HCT116 (cell line): Measurements from ENCODE around the gene RAP1A. TPM values are rescaled to one million over a fixed set of nuclear protein-coding genes. Genes with fewer than 3 reads are reported as not detected.

Experiments used
- ATAC-seq: fragments of 200-7000 bp; cut with Tn5 transposase; 2 replicates; pipeline ENCODE4 v1.9.1; 2020; ENCODE audit warnings: mild to moderate bottlenecking, moderate library complexity
- BruUV-seq: library from RNA; stranded (reverse); fragments of 400-500 nt; replicated peaks from 2 replicates; lab custom pipeline; 2021; lab: Mats Ljungman, UMichigan
- CTCF ChIA-PET: fragments of 300-600 bp; sonication (Branson Sonifier 250); formaldehyde crosslinking; loops from one replicate; lab custom pipeline; 2021; ENCODE audit warnings: antibody characterized with exemption; lab: Charles Lee
- POLR2A ChIA-PET: fragments of 300-600, 350-600 bp; sonication (Branson Sonifier 250); formaldehyde crosslinking; loops from one replicate; lab custom pipeline; 2021; ENCODE audit warnings: antibody characterized with exemption; lab: Charles Lee
- RAD21 ChIA-PET, 2 experiments: fragments of 300-600 bp; sonication (Branson Sonifier 250); formaldehyde crosslinking; loops; one replicate each; lab custom pipeline; 2023; ENCODE audit warnings: low total read pairs in 2 of 2; ENCODE audit not compliant: uncharacterized antibody in 2 of 2, unreplicated experiment in 2 of 2, low non-redundant PET in 1 of 2; lab: Charles Lee
- DNase-seq: peaks from one replicate; pipeline ENCODE4 v3.0.0-alpha.2; 2010; ENCODE audit warnings: low read depth, low spot score
- H2AFZ ChIP-seq: fragments of 200-600 bp; shearing (Covaris generic), sonication (generic); 2 replicates; pipeline ENCODE4 v1.6.1; 2017; ENCODE audit warnings: low read depth, mixed run types, mixed read lengths, antibody characterized with exemption, low read length; ENCODE audit not compliant: poor library complexity, severe bottlenecking
- H3K27ac ChIP-seq: 2 replicates; pipeline ENCODE4 v1.5.1; 2012; ENCODE audit warnings: low read depth, low read length
- H3K27me3 ChIP-seq: fragments of 200-600 bp; sonication (generic); 2 replicates; pipeline ENCODE4 v1.6.1; 2016; ENCODE audit warnings: mixed run types, low read length, mixed read lengths; ENCODE audit not compliant: insufficient read depth
- H3K36me3 ChIP-seq, 2 experiments: fragments of 200-500 bp in 1 of 2; fragments of 200-600 bp in 1 of 2; sonication (Bioruptor generic) in 1 of 2; sonication (generic) in 1 of 2; 2 replicates each; pipeline versions ENCODE4 v1.5.1 to v1.6.1; 2014 to 2016; ENCODE audit warnings: low read length in 2 of 2, inconsistent platforms in 1 of 2, mixed read lengths in 1 of 2, mixed run types in 1 of 2; ENCODE audit not compliant: insufficient read depth in 2 of 2, control insufficient read depth in 1 of 2
- H3K4me1 ChIP-seq, 2 experiments: fragments of 200-600 bp in 1 of 2; sonication (generic) in 1 of 2; 2 replicates each; pipeline versions ENCODE4 v1.5.1 to v1.6.1; 2012 to 2017; ENCODE audit warnings: low read length in 2 of 2, inconsistent platforms in 1 of 2, mild to moderate bottlenecking in 1 of 2, mixed read lengths in 1 of 2, mixed run types in 1 of 2, moderate library complexity in 1 of 2; ENCODE audit not compliant: insufficient read depth in 2 of 2, control insufficient read depth in 1 of 2
- H3K4me2 ChIP-seq: fragments of 200-600 bp; sonication (generic); 2 replicates; pipeline ENCODE4 v1.6.1; 2017; ENCODE audit warnings: mixed run types, low read length, mixed read lengths
- H3K4me3 ChIP-seq, 2 experiments: fragments of 200-600 bp in 1 of 2; sonication (generic) in 1 of 2; replicated peaks in 1 of 2; 2 replicates each; pipeline ENCODE4 v1.5.1; 2011 to 2016; ENCODE audit warnings: low read length in 2 of 2, control low read depth in 1 of 2, low read depth in 1 of 2, mild to moderate bottlenecking in 1 of 2, mixed read lengths in 1 of 2, mixed run types in 1 of 2
- H3K79me2 ChIP-seq: fragments of 200-600 bp; sonication (generic); 2 replicates; pipeline ENCODE4 v1.6.1; 2017; ENCODE audit warnings: mild to moderate bottlenecking, mixed run types, low read length, moderate library complexity, mixed read lengths; ENCODE audit not compliant: insufficient read depth
- H3K9ac ChIP-seq: fragments of 200-600 bp; sonication (generic); 2 replicates; pipeline ENCODE4 v1.6.1; 2016; ENCODE audit warnings: low read length, mixed read lengths
- H3K9me2 ChIP-seq: fragments of 200-600 bp; sonication (generic), shearing (Covaris generic); 2 replicates; pipeline ENCODE4 v1.6.1; 2017; ENCODE audit warnings: mixed run types, mild to moderate bottlenecking, moderate library complexity; ENCODE audit not compliant: insufficient read depth
- H3K9me3 ChIP-seq, 2 experiments: fragments of 200-500 bp in 1 of 2; fragments of 200-600 bp in 1 of 2; sonication (Bioruptor generic) in 1 of 2; sonication (generic) in 1 of 2; 2 replicates each; pipeline ENCODE4 v1.6.1; 2014 to 2017; ENCODE audit warnings: low read length in 2 of 2, mixed read lengths in 2 of 2, inconsistent platforms in 1 of 2, low read depth in 1 of 2, mild to moderate bottlenecking in 1 of 2, mixed run types in 1 of 2, moderate library complexity in 1 of 2; ENCODE audit not compliant: control insufficient read depth in 1 of 2, insufficient read depth in 1 of 2
- H4K20me1 ChIP-seq: fragments of 200-600 bp; sonication (generic), shearing (Covaris generic); 2 replicates; pipeline ENCODE4 v1.6.1; 2017; ENCODE audit warnings: mixed run types, mild to moderate bottlenecking, moderate library complexity; ENCODE audit not compliant: insufficient read depth
- ATF3 ChIP-seq: IDR thresholded peaks from 2 replicates; pipeline ENCODE4 v1.6.1; 2012
- CBX3 ChIP-seq: IDR thresholded peaks from 2 replicates; pipeline ENCODE4 v1.6.1; 2012; ENCODE audit warnings: low read depth
- EGR1 ChIP-seq: IDR thresholded peaks from 2 replicates; pipeline ENCODE4 v1.6.1; 2012; ENCODE audit warnings: low read depth
- ELF1 ChIP-seq: IDR thresholded peaks from 2 replicates; pipeline ENCODE4 v1.6.1; 2012; ENCODE audit warnings: low read depth, borderline replicate concordance
- FOSL1 ChIP-seq: IDR thresholded peaks from 2 replicates; pipeline ENCODE4 v1.6.1; 2012; ENCODE audit warnings: low read depth
- JUND ChIP-seq: IDR thresholded peaks from 2 replicates; pipeline ENCODE4 v1.6.1; 2012
- SP1 ChIP-seq: IDR thresholded peaks from 2 replicates; pipeline ENCODE4 v1.6.1; 2012; ENCODE audit warnings: low read depth
- SRF ChIP-seq: IDR thresholded peaks from 2 replicates; pipeline ENCODE4 v1.6.1; 2012; ENCODE audit warnings: low read depth
- YY1 ChIP-seq: IDR thresholded peaks from 2 replicates; pipeline ENCODE4 v1.6.1; 2011; ENCODE audit warnings: low read length, low read depth, moderate library complexity, mild to moderate bottlenecking; ENCODE audit not compliant: insufficient replicate concordance; ENCODE audit errors: extremely low read depth
- intact Hi-C: fragments of 100-400 bp; cut with micrococcal nuclease; formaldehyde crosslinking; loops from 2 replicates; pipeline ENCODE4 v1.10.0; 2022
- total RNA-seq: library from RNA; stranded (reverse); gene quantifications from one replicate; pipeline ENCODE4 v1.2.1, GENCODE V29; 2021; ENCODE audit not compliant: unreplicated experiment
- TF ChIP-seq, protein P1 (sequence below): IDR thresholded peaks from 2 replicates; pipeline ENCODE4 v1.6.1; 2012

RAP1A gene
- total RNA-seq, 1 experiment from 2014 or later: 46.2 TPM

DNA sequence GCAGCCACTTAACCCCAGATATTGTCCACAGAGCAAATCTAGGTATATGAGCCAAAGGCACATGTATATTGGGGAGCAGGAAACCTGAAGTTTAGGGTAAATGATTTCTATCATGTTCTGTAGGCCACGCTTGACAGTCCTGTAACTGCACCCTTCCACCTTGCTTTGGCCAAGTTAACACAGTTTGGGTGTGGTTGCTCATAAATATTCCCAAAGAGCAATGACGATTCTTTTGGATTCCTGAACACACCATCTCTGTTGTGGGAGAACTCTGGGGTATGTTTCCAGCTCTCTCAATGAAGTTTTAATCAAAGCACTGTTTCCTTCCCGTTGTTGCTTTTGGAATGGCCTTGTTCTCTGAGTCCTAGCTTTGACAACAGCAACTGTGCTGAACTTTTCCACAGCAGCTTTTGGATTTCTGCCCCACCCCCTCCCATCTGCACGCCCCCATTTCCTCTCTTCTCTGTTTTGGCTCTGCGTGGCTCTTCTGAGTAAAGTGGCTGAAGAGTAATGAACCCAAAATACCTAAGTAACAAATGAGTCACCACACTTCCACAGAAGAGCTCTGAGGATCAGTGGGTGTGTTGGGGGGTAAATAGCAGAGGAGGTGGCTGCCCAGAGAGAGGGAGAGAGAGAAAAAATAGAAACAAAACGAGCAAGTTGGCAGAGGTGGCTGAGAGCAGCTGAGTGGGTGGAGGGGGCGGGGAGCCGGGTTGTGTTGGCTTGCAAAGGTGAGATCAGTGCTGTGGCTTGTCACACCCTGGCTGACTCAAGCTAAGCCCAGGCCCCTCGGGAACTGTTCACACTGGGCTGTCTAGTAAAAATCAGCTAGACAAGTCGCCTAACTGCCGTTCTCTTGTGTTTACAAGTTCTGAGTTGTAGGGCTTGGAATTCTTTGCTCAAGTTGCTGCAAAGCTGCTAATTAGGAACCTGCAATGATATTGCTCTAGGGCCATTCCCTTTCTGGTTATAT lies 26.9 kb upstream of the RAP1A start:
- Histone ChIP-seq H3K9ac (peak overlapping the region; percentile 24), H3K27me3 (no peaks in the 10 kb centered on the region), H3K27ac (peak overlapping the region; percentile 40), H3K9me2 (no peaks in the 10 kb centered on the region), H3K4me2 (peak overlapping the region; percentile 78), H3K4me1 (peaks cover 20 to 24% of the 10 kb centered on the region in 2 experiments), H3K79me2 (no peaks in the 10 kb centered on the region), H3K36me3 (no peaks in the 10 kb centered on the region), H3K9me3 (no peaks in the 10 kb centered on the region), H4K20me1 (no peaks in the 10 kb centered on the region), H2AFZ (peak overlapping the region; percentile 88), H3K4me3 (peak overlapping the region; percentile 17 to 41)
- RAD21 ChIA-PET: no interaction called here
- peak; percentile 80 for TF ChIP-seq CBX3
- peak; percentile 97 for TF ChIP-seq EGR1
- TF ChIP-seq ATF3: no peak
- TF ChIP-seq, protein P1, sequence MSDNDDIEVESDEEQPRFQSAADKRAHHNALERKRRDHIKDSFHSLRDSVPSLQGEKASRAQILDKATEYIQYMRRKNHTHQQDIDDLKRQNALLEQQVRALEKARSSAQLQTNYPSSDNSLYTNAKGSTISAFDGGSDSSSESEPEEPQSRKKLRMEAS: 0 out of 2 replicates have a peak, but pooled peaks have one; percentile 54
- peak; percentile 69 for TF ChIP-seq JUND
- TF ChIP-seq FOSL1: peak; percentile 73
- TF ChIP-seq YY1: no peak
- TF ChIP-seq ELF1: no peak
- TF ChIP-seq SP1: peak; percentile 70
- TF ChIP-seq SRF: no peak
- CTCF ChIA-PET: interaction anchor here (1.1 to 1.7 kb wide), 3 partner anchors 21 to 706 kb away, joined by 3 to 5 read pairs (median 4); no protein-coding TSS in a partner anchor
- BruUV-seq: no TSS peak
- ATAC-seq (peak; percentile 93), DNase-seq (peak; percentile 49)
- POLR2A ChIA-PET: interaction anchor here (0.6 to 1.1 kb wide), 3 partner anchors 23 to 29 kb away, joined by 3 read pairs; partner anchors contain the start of gene RAP1A
- intact Hi-C loops: no loop called here
